Pancreas (tissue), 10 donors: ENCODE measurements around the gene ZNF326. TPM values are rescaled to one million over a fixed set of nuclear protein-coding genes. Genes with fewer than 3 reads are reported as not detected.

Source experiments
- ATAC-seq, 4 donors: fragments of 200-7000 bp; cut with Tn5 transposase; one replicate each; pipeline versions ENCODE4 v1.8.0 to v1.9.1; 2020; ENCODE audit warnings: mild to moderate bottlenecking in 4 of 4, moderate library complexity in 4 of 4
- DNase-seq, 6 donors: peaks; one replicate each; pipeline ENCODE4 v3.0.0-alpha.2; 2020
- FAIRE-seq: peaks from 2 replicates; lab custom pipeline; 2012; peaks lifted over from hg19 to GRCh38; lab: Jason Lieb, UNC
- H3K27ac ChIP-seq, 4 donors: fragments of 200-600 bp; sonication (generic); 1 replicate in 3 of 4; 2 replicates in 1 of 4; pipeline versions ENCODE4 v1.5.0 to v1.8.0; 2020
- H3K27me3 ChIP-seq, 4 donors: fragments of 200-600 bp; one replicate each; pipeline ENCODE4 v1.8.0; 2021
- H3K36me3 ChIP-seq, 3 donors: fragments of 200-600 bp; sonication (generic) in 1 of 3; one replicate each; pipeline versions ENCODE4 v1.5.0 to v1.8.0; 2020 to 2021
- H3K4me1 ChIP-seq, 3 donors: fragments of 200-600 bp; one replicate each; pipeline ENCODE4 v1.8.0; 2021
- H3K4me3 ChIP-seq, 4 donors: fragments of 200-600 bp; sonication (generic) in 2 of 4; one replicate each; pipeline versions ENCODE4 v1.5.0 to v1.8.0; 2020 to 2021
- H3K9me3 ChIP-seq, 4 donors: fragments of 200-600 bp; one replicate each; pipeline ENCODE4 v1.8.0; 2021
- CTCF ChIP-seq, 4 donors: fragments of 200-600 bp; sonication (generic) in 3 of 4; IDR thresholded peaks; one replicate each; pipeline versions ENCODE4 v1.5.0 to v1.8.0; 2021; ENCODE audit warnings: antibody characterized with exemption in 4 of 4
- WGBS, 2 donors: extraction: QIAGEN DNeasy Blood & Tissue Kit; methylation state at CpG; one replicate each; pipeline ENCODE4 v1.1.7; 2013; 5-methylcytosine and 5-hydroxymethylcytosine counted together
- intact Hi-C, 3 donors: fragments of 100-400 bp; cut with DNase I; formaldehyde crosslinking; loops; one replicate each; pipeline versions ENCODE4 v1.11.1 to v1.14.2; 2022
- polyA plus RNA-seq, 2 donors: library from polyadenylated mRNA; stranded (reverse); fragments of 200-250 nt; gene quantifications; one replicate each; pipeline ENCODE4 v1.2.3, GENCODE V29; 2013
- total RNA-seq, 6 donors: library from RNA; stranded (reverse); fragmentation: NEBNext Ultra II Directional in 4 of 6; extraction: Animal tissue kit (Norgen Biotek cat#: 25700) in 4 of 6; gene quantifications; one replicate each; pipeline versions ENCODE4 v1.2.1 to v1.2.4, GENCODE V29; 2021 to 2023
- donor health status: healthy with polysubstance abuse.
- donor health status: DM: no; HTN: no; CAD: no; lungs with moderate emphysema.
- donor health status: DM: no; HTN: no; CAD: no.
- donor health status: control.
- donor health status: control.
- donor health status: Bipolar disorder and iron deficiency.
- donor health status: DM: yes; HTN: yes; CAD: no.
- donor health status: DM: no; HTN: no; CAD: no.
- donor health status: DM: no; HTN: no; CAD: no.
- donor health status: DM: yes; HTN: yes; CAD: no.

ZNF326 gene
- 10 to 100 TPM in 5 of 6 donors, 1 to 10 TPM in 1; 9.6 to 14.8 (median 10.8) TPM for total RNA-seq
- polyA plus RNA-seq = 10 to 100 TPM in 1 of 2 donors, 1 to 10 TPM in 1; 8.8 to 10.4 TPM

- Histone ChIP-seq H3K4me1 (peaks cover 11 to 33% (median 31%) of the 10 kb centered on the region in 3 donors), H3K27me3 (no peaks in the 10 kb centered on the region), H3K27ac (peak within 1 kb of the TSS; percentile 98 to 100 (median 99)), H3K36me3 (no peaks in the 10 kb centered on the region), H3K4me3 (peak within 1 kb of the TSS; percentile 76 to 97 (median 91)), H3K9me3 (no peaks in the 10 kb centered on the region)
- FAIRE-seq (no peak), ATAC-seq (peak; percentile 96 to 98 (median 96)), DNase-seq (peak; percentile 97 to 99 (median 98))
- no peak for TF ChIP-seq CTCF (IDR thresholded peaks at IDR 0.05)
- WGBS, 2 donors = 0% methylated on average over 76 to 88 of the region's 88 CpGs
- intact Hi-C loops = no loop called here
Observed at GRCh38 chr1:89994805-89995597, at the start of gene ZNF326. ZNF326 (plus strand) TSS chr1:89995110; CDS start chr1:89995258, 148 bp downstream.

DNA sequence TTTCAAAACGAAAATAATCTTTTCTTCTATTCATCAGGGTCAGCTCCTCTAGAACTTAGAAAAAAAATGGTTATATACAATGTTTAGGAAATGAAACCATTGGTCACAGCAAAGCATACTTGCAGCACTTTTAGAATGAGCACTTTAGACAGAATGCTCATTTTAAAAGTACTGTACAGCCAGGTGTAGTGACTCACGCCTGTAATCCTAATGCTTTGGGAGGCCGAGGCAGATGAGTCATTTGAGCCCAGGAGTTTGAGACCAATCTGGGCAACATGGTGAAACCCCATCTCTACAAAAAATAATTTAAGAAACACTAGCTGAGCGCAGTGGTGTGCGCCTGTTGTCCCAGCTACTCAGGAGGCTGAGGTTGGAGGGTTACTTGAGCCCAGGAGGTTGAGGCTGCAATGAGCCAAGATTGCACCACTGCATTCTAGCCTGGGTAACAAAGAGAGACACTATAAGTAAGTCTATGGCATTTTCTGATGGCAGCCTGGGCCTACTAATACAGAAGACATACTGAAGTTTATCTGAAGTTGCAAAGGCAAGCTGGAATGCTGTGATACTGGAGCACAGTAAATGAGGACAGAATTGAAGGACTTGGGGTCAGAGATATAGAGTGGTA, 48.9 kb upstream of the ZNF326 start:
- WGBS, 2 donors = 87 to 90% methylated on average over 5 of the region's 5 CpGs
- Histone ChIP-seq H3K27ac (no peak overlapping the region), H3K36me3 (no peaks in the 10 kb centered on the region), H3K4me3 (no peak overlapping the region), H3K9me3 (no peaks in the 10 kb centered on the region), H3K27me3 (no peaks in the 10 kb centered on the region), H3K4me1 (peaks cover 0 to 11% (median 0%) of the 10 kb centered on the region in 3 donors)
- DNase-seq (no peak), ATAC-seq (no peak), FAIRE-seq (no peak)
- no peak for TF ChIP-seq CTCF (IDR thresholded peaks at IDR 0.05)
- intact Hi-C loops = no loop called here

DNA sequence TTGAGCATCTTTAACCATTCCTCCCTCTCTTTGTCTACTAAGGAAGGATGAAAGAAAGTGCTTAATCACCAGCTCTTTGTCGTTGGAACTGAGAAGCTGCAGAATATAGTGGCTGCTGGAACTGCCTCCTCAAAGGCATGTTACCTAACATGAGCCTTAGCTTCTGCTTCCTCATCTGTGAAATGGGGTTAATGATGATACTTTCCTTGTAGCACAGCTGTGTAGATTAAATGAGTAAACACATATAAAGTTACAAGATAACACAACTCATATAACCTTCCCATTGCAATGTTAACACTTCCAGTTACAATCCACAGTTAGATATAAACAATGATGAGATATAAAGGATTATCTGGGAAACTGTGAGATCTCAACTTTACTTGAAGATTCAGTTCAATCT, 48.4 kb upstream of the ZNF326 start:
- ATAC-seq (no peak), FAIRE-seq (no peak), DNase-seq (no peak)
- peaks cover 0 to 11% (median 0%) of the 10 kb centered on the region in 3 donors for H3K4me1 ChIP-seq
- no peaks in the 10 kb centered on the region for H3K36me3 ChIP-seq
- H3K9me3 ChIP-seq = no peaks in the 10 kb centered on the region
- no peaks in the 10 kb centered on the region for H3K27me3 ChIP-seq
- H3K27ac ChIP-seq = no peak overlapping the region
- no peak for TF ChIP-seq CTCF (IDR thresholded peaks at IDR 0.05)
- H3K4me3 ChIP-seq = no peak overlapping the region
- intact Hi-C loops = no loop called here
- 43 to 52% methylated on average over 1 of the region's 1 CpG for WGBS, 2 donors

DNA sequence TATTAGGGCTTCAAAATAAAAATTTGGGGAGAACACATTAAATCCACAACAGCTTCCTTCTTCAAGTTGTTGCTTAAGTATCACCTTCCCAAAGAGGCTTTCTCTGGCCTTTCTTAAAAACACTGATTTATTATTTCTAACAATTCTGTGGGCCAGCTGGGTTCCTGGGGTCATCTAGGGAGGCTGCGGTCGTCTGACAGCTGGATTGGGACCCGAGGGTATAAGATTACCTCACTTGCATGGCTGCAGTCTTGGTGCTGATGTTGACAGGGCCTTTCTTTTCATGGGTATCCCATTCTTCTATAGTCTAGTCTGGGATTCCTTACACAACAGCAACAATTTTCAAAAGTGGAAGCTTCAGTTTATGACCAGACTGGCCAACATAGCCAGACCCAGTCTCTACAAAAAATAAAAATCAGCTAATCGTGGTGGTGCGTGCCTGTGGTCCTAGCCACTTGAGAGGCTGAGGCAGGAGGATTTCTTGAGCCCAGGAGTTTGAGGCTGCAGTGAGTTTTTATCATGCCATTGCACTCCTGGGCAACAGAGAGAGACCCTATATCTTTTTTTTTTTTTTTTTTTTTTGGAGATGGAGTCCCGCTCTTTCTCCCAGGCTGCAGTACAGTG, 46.1 kb upstream of the ZNF326 start:
- intact Hi-C loops = no loop called here
- FAIRE-seq (no peak), ATAC-seq (no peak), DNase-seq (no peak)
- TF ChIP-seq CTCF (IDR thresholded peaks at IDR 0.05) = no peak
- no peak overlapping the region for H3K27ac ChIP-seq
- no peaks in the 10 kb centered on the region for H3K36me3 ChIP-seq
- no peaks in the 10 kb centered on the region for H3K27me3 ChIP-seq
- H3K9me3 ChIP-seq = no peaks in the 10 kb centered on the region
- WGBS, 2 donors = 96 to 98% methylated on average over 6 of the region's 6 CpGs
- no peak overlapping the region for H3K4me3 ChIP-seq
- H3K4me1 ChIP-seq = peaks cover 0 to 11% (median 0%) of the 10 kb centered on the region in 3 donors
